Urothelium cell line (cell line): ENCODE measurements around the gene KCNK10.
A peak's percentile ranks its signal among the peaks of the same experiment; 100 is the strongest.
"Not testable (repeated sequence)": the region's sequence is repeated elsewhere in the genome, so short reads cannot be mapped to it uniquely, and the experiment has no call there.

ENCODE experiments used
- DNase-seq: peaks from one replicate; pipeline ENCODE4 v3.0.0; 2011; ENCODE audit warnings: low spot score, mixed read lengths
- FAIRE-seq: peaks from 2 replicates; lab custom pipeline; 2011; peaks lifted over from hg19 to GRCh38; lab: Jason Lieb, UNC

Gene KCNK10

DNA sequence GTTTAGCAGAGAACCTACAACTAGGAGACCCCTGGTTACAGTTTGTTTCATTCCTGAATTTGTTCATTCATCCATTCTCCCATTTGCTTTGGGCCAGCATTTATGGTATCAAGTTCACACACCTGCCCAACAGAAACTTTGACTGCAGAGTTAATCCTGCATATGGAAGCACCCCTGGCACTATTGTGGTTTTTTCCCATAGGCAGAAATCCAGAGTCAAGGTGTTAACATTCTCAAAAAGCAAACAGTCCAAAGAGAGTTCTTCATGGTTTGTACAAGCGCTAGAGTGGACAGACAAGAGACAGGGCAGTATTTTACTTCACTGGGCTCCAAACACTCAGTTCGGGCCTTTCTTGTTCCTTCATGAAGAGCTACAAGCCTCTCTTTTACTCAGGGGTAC lies 51.9 kb downstream of the KCNK10 start:
- DNase-seq (no peak), FAIRE-seq (no peak)

DNA sequence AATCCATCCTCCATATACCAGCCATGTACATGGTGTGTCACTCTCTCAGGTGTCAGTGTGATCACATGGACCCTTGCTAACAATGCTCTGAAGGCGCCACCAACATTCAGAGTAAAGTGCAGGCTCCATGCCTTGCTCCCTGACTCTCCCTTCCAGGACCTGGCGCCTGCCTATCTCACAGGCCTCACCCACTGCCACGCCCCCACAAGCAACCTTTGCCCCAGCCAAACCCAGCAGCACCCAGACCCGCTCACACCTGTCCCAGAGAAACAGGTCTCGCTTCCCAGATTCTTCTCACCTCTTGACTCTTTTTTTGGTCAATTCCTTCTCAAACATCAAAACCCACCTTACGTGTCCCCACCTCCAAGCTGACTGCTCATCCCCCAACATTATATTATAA lies 52.3 kb downstream of the KCNK10 start:
- FAIRE-seq, result no peak
- no peak for DNase-seq

DNA sequence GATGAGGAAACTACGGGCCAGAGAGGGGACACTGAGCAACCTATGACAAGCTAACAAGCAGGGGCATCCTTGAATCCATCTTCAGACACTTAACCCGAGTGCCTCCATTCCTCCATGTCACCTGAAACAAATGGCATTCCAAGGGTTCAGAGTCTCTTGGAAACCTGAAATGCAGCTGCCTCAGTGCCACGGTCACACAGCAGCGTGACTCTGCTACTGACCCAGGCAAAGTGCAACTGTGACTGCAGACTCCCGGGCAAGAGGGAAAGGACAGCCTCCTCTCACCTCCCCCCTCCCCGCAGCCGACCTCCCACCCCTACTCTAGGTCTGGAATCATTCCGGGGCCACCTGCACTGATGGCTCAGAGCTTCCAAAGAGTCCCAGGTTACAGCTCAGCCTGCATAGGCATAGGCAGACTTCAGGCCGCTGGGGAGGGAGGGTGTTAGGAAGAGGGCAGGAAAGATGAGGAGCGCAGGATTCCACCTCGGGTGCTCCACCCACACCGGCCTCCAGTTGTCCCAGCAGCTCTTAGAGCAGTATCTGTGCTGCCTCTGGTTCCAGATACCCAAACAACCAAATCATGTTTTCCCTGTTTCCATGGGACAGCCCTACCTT lies 53.2 kb downstream of the KCNK10 start:
- DNase-seq, result no peak
- FAIRE-seq, result no peak

DNA sequence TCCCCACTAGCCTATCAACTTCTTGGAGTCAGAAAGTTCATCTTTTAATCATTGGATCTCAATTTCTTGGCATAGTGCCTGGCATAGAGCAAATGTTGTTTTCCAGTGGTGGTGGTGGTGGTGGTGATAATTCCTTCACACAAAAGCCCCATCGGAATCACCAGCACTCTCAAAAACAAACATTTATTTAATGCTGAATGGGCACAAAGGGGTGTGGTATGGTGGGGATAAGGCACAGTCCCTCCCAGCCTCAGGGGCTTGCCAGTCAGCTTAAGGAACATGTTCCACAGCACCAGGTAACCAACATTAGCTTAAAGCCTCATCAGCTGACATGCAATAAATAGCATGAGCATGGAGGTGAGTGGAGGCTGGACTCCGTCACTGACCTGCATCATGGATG lies 56.6 kb downstream of the KCNK10 start:
- FAIRE-seq, result peak; percentile 50
- no peak for DNase-seq

DNA sequence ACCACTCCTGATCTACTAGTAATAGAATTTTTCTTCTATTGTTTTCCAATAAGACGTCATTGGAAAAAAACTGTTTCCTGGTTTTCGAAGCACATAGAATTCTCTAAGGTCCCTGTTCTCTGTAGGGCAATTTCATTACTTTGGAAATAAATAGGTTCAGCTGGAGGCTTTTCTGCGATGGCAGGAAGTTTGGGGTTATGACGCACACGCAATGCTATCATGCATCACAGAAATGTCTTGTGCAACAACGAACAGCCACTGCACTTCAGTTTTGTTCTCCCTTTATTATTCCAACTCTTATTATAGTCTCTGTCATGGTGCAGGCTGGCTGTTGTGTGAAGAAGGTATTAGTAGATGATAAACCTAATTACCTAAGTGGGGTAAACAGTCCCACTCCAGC lies 59.0 kb downstream of the KCNK10 start:
- DNase-seq (no peak), FAIRE-seq (no peak)

GRCh38 chr14:88261302-88261701 lies 61.8 kb downstream of the KCNK10 start:
- not testable (repeated sequence) for DNase-seq, FAIRE-seq

DNA sequence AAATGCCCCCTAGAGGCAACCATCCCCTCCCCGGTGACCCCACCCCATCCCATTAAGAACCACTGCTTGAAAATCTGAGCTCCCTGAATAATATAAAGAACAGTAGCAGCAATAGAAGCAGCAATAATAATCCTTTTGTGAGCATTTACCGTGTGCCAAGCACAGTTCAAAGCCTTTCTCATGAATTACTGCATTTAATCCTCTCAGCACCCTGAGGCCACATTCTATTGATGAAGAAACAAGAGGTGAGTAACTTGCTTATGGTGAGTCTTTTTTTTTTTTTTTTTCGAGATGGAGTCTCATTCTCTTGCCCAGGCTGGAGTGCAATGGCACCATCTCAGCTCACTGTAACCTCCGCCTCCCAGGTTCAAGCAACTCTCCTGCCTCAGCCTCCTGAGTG lies 65.0 kb downstream of the KCNK10 start:
- no peak for DNase-seq

GRCh38 chr14:88256997-88257950 lies 65.8 kb downstream of the KCNK10 start:
- FAIRE-seq (no peak), DNase-seq (no peak)

More for the DNA sequence above, 65.0 kb downstream of the KCNK10 start:
- FAIRE-seq, result no peak

DNA sequence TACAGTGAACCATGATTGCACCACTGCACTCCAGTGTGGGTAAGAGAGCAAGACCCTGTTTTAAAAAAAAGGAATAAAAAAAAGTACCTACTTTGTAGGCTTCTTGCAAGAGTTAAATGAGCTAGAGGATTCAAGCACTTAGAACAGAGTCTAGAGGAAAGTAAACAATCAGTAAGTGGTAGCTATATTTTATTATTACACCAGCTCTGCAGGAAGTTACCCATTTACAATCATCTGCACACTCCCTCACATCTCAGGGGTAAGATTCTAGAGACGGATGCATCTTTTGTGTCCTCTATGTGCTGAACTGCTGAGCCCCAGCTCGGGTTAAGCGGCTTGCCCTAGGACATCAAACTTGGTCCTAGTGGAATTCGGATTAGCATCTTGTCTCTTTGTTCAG lies 67.3 kb downstream of the KCNK10 start:
- FAIRE-seq (no peak), DNase-seq (no peak)

GRCh38 chr14:88255196-88255595 lies 67.9 kb downstream of the KCNK10 start:
- DNase-seq (no peak), FAIRE-seq (no peak)

GRCh38 chr14:88252498-88252897 lies 70.6 kb downstream of the KCNK10 start:
- no peak for DNase-seq
- peak; percentile 67 for FAIRE-seq

DNA sequence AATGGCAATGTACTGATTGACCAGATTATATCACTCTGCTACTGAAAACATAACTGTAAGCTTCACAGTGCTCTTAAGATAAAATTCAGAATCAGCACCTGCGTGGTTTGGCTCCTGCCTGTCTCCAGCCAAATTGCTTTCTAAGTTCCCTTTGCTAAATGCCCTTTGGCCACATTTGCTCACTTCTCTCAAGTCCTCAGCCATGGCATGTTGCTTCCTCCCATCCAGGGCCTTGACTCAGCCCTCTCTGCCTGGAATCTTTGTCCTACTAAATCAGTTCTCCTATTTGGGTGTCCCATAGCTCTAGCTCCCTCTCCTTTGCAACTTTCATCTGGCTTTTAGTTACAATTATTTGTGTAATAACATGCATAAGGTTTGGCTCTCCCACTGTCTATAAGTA lies 71.4 kb downstream of the KCNK10 start:
- FAIRE-seq, result no peak
- no peak for DNase-seq

DNA sequence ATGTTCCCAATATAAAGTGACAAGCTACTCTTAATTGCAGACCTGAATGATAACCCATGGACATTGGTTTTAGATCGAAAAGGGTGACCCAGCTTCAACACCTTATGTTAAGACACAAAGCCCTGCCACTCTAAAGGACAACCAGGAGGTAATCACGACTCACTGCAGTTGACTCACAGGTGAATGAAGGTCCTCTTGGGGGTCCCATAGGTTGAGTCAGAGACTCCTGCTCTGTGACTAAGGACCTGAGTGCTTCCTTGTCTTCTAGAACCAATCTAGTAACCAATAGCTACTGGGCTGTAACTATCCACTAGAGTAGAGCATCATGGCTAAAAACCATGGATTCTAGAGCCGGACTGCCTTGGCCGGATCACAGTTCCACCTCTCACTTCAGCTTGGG lies 73.8 kb downstream of the KCNK10 start:
- FAIRE-seq, result no peak
- DNase-seq, result no peak

- peak; percentile 44 for DNase-seq
- FAIRE-seq, result no peak
These were observed 74.5 kb downstream of the KCNK10 start for GRCh38 chr14:88248606-88249005.

- FAIRE-seq, result peak; percentile 77
- no peak for DNase-seq
These were observed 75.8 kb downstream of the KCNK10 start for GRCh38 chr14:88247228-88247627.

DNA sequence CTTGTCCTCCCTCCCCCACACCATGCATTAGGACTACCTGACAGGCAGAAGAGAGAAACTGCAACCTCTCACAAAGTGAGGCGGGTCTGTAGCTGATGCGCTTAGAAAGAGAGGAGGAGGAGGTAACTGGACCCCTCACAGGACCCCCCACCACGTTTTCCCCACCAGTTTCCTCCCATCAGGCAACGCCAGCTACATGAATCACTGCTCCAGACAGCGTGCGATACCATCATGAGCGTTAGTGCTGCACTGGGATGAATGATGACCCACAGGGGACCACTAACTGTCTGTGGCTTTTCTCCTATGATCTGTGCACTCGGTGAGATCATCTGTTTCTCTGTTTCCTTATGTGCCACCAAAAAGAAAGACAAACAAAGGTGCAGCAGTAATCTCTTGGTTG lies 77.7 kb downstream of the KCNK10 start:
- FAIRE-seq, result peak; percentile 70
- peak; percentile 50 for DNase-seq

DNA sequence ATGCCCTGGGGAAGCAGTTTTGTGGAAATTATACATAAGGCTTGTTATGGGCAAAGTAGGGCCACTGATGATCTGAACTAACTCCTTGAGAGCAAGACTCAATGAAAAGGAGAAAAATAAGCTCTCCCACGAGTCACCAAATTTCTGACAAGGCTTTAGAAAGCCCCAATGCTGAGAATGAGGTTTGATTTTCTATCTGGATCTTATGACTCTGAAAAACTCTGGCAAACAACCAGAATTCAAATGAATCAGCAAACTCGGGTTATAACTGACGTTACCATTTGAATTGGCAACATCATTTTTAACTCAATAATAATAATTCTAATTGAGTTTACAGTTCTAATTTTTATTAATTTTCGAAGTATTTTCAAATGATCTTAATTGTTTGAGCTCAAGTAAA lies 79.1 kb downstream of the KCNK10 start:
- FAIRE-seq, result no peak
- DNase-seq, result no peak

GRCh38 chr14:88242446-88242845 lies 80.6 kb downstream of the KCNK10 start:
- DNase-seq, result no peak
- FAIRE-seq, result no peak

DNA sequence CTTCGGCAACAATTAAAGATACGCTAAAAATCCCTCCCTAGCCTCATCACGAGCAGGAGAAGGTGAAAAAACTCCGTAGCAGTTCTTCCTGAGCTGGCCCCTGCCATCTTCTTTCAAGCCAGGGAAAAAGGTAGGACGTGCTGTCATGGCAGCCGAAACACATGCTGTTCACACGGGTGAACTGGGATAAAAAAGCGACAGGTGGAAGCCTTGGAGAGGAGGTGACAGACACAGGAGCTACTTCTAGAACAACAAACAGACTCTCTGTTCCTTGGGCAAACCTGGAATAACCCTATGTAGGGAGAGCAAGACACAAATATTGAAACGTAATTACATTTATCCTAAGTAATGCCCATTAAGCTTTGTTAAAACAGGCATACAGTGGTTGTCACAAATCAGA lies 81.3 kb downstream of the KCNK10 start:
- DNase-seq, result no peak
- no peak for FAIRE-seq

DNA sequence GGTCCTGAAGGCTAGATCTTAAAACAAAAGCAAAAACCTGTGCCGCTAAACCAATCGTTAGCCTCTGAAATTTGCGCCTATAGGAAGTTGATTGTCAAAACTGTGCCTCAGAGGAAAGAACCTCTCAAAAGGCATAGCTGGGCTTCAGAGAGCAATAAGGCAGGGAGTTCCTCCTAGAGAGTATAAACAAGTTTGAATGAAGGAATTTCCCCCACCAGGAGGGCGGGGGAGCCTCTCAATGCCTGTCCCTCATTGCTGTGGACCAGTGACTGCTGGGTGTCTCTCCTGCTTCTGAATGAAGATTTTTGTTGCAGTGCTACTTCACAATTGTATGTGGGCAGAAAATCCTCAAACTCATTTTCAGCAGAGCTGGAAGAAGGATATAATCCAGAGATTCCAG lies 88.6 kb downstream of the KCNK10 start:
- FAIRE-seq (no peak), DNase-seq (no peak)

- DNase-seq (no peak), FAIRE-seq (no peak)
These were observed 89.2 kb downstream of the KCNK10 start for GRCh38 chr14:88233915-88234314.

GRCh38 chr14:88232771-88233170 lies 90.3 kb downstream of the KCNK10 start:
- no peak for DNase-seq
- no peak for FAIRE-seq
